ENCODE results near the gene AMDHD2. TPM values are rescaled to one million over a fixed set of nuclear protein-coding genes. Genes with fewer than 3 reads are reported as not detected.

Gene AMDHD2
- 10 to 100 TPM; 27.9 to 57.0 (median 28.2) TPM for total RNA-seq

DNA sequence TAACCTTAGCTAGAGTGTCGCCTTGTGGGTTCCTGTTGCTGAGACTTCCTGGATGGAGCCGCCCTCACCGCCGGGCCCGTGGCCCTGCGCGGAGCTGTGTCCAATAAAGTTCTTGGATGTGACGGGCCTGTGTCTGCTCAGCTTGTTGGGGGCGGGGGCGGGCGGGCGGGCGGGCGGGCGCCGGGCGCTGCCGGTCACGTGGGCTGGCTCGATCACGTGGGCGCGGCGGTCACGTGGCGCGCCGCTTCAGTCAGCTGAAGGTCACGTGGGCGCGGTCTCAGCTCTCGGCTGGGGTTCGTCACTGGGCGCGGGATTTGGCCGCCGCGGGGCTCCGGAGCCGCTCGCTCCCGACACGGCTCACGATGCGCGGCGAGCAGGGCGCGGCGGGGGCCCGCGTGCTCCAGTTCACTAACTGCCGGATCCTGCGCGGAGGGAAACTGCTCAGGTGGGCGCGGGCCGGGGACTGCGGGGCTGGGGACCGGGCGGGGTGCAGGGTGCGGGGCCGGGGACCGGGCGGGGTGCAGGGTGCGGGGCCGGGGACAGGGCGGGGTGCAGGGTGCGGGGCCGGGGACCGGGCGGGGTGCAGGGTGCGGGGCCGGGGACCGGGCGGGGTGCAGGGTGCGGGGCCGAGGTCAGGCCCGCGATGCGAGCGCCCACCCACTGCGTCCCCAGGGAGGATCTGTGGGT, at the start of gene AMDHD2:
TSS of gene AMDHD2 (plus strand) at position 275 of the 687 bp plus-strand sequence. CDS start at position 363, 88 bp downstream.
- TF ChIP-seq POLR2AphosphoS5 (IDR thresholded peaks at IDR 0.05) (peak; percentile 48 to 85 (median 63)), POLR2A (IDR thresholded peaks at IDR 0.05) (no peak)
- TF ChIP-seq, protein P1, sequence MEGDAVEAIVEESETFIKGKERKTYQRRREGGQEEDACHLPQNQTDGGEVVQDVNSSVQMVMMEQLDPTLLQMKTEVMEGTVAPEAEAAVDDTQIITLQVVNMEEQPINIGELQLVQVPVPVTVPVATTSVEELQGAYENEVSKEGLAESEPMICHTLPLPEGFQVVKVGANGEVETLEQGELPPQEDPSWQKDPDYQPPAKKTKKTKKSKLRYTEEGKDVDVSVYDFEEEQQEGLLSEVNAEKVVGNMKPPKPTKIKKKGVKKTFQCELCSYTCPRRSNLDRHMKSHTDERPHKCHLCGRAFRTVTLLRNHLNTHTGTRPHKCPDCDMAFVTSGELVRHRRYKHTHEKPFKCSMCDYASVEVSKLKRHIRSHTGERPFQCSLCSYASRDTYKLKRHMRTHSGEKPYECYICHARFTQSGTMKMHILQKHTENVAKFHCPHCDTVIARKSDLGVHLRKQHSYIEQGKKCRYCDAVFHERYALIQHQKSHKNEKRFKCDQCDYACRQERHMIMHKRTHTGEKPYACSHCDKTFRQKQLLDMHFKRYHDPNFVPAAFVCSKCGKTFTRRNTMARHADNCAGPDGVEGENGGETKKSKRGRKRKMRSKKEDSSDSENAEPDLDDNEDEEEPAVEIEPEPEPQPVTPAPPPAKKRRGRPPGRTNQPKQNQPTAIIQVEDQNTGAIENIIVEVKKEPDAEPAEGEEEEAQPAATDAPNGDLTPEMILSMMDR (IDR thresholded peaks at IDR 0.05) = no peak
- intact Hi-C loops (cut with DNase I; ENCODE audit: low total_unique reads) = no loop called here
- H3K27ac ChIP-seq = peak within 1 kb of the TSS; percentile 98 to 99
- peak within 1 kb of the TSS; percentile 68 to 81 (median 72) for H3K4me3 ChIP-seq
- H3K27me3 ChIP-seq = no peaks in the 10 kb centered on the region
- peaks cover 29 to 45% of the 10 kb centered on the region in 2 donors for H3K4me1 ChIP-seq
- H3K9me3 ChIP-seq = no peaks in the 10 kb centered on the region
- no peaks in the 10 kb centered on the region for H3K36me3 ChIP-seq
- DNase-seq (ENCODE audit: low spot score in 2 of 2) = peak; percentile 89 to 90

- Histone ChIP-seq H3K27me3 (no peaks in the 10 kb centered on the region), H3K4me1 (peaks cover 14 to 23% of the 10 kb centered on the region in 2 donors), H3K36me3 (no peaks in the 10 kb centered on the region), H3K9me3 (no peaks in the 10 kb centered on the region), H3K27ac (peak overlapping the region in 1 of 2 donors; percentile 49), H3K4me3 (peak overlapping the region in 2 of 3 donors; percentile 41 to 64)
- no peak for DNase-seq (ENCODE audit: low spot score in 2 of 2)
- intact Hi-C loops (cut with DNase I; ENCODE audit: low total_unique reads) = no loop called here
- TF ChIP-seq POLR2A (IDR thresholded peaks at IDR 0.05) (no peak), POLR2AphosphoS5 (IDR thresholded peaks at IDR 0.05) (no peak)
- TF ChIP-seq, protein P1 (IDR thresholded peaks at IDR 0.05) = no peak
These were observed 49.6 kb upstream of the AMDHD2 start for GRCh38 chr16:2470603-2471015.

GRCh38 chr16:2471016-2471652, 49.0 kb upstream of the AMDHD2 start, which contains the start of gene NTN3:
TSS of gene NTN3 (plus strand) at chr16:2471297. CDS start at chr16:2471702, 405 bp downstream.
- no peaks in the 10 kb centered on the region for H3K36me3 ChIP-seq
- H3K4me1 ChIP-seq = peaks cover 18 to 29% of the 10 kb centered on the region in 2 donors
- no peaks in the 10 kb centered on the region for H3K9me3 ChIP-seq
- H3K27me3 ChIP-seq = no peaks in the 10 kb centered on the region
- intact Hi-C loops (cut with DNase I; ENCODE audit: low total_unique reads) = no loop called here
- H3K27ac ChIP-seq = peak within 1 kb of the TSS in 1 of 2 donors; percentile 49
- peak within 1 kb of the TSS; percentile 7 to 64 (median 41) for H3K4me3 ChIP-seq
- no peak for TF ChIP-seq POLR2AphosphoS5 (IDR thresholded peaks at IDR 0.05)
- TF ChIP-seq, protein P1 (IDR thresholded peaks at IDR 0.05) = no peak
- no peak for DNase-seq (ENCODE audit: low spot score in 2 of 2)

GRCh38 chr16:2471653-2472487, 48.3 kb upstream of the AMDHD2 start:
- H3K4me1 ChIP-seq = peaks cover 18 to 30% of the 10 kb centered on the region in 2 donors
- no peak for DNase-seq (ENCODE audit: low spot score in 2 of 2)
- intact Hi-C loops (cut with DNase I; ENCODE audit: low total_unique reads) = no loop called here

More at GRCh38 chr16:2471653-2472487, 48.3 kb upstream of the AMDHD2 start:
- Histone ChIP-seq H3K27me3 (no peaks in the 10 kb centered on the region), H3K36me3 (no peaks in the 10 kb centered on the region), H3K27ac (peak overlapping the region in 1 of 2 donors; percentile 49), H3K4me3 (peak overlapping the region; percentile 7 to 64 (median 41)), H3K9me3 (no peaks in the 10 kb centered on the region)
- TF ChIP-seq, protein P1 (IDR thresholded peaks at IDR 0.05) = no peak
- TF ChIP-seq POLR2A (IDR thresholded peaks at IDR 0.05) (no peak), POLR2AphosphoS5 (IDR thresholded peaks at IDR 0.05) (no peak)

All from breast epithelium (tissue), 4 donors.